NK-92 treated with Interleukin-12 subunit alpha and Interleukin-12 subunit beta, amount 100 ng/mL, for 24 hours (cell line): ENCODE results near the gene ZGPAT.

Source experiments
- DNase-seq: peaks from one replicate; lab custom pipeline; 2025; lab: John Stamatoyannopoulos, UW

ZGPAT gene

GRCh38 chr20:63692436-63693082 is 15.3 kb upstream of the ZGPAT start:
- DNase-seq = no peak

GRCh38 chr20:63693083-63693732 is 14.6 kb upstream of the ZGPAT start:
- no peak for DNase-seq

DNA sequence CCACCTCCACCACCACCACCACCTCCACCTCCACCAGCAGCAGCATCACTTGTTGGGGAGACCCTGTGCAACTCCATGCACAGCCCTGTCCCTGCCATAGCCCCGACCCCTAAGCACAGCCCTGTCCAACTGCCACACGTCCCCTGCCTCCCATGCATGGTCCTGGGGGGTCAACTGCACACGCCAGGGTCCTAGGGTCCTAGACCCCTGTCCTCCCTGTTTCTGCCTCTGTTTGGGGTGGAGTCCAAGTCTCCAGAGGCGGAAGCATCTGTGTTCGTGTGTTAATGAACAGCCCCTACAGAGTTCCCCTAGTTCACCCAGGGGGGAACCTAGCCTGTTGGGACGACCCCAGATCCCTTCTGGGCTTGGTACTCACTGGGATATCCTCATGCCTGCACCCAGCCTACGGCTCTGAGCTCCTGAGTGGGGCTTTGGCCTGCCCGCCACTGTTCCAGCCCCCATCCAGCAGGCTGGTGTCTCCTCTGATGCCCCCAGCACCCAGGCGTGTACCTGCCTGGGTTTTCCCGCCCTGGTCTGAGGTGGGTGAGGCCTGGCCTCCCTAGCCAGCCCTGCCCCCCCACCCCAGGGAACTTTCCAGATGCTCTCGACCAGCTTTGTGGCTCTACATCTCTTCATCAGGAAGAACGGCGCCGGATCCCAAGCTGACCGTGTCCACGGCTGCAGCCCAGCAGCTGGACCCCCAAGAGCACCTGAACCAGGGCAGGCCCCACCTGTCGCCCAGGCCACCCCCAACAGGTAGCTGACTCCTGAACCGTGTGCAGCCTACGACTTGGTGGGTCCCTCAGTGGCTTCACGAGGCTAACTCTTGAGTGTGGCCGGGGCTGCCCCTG is 13.9 kb upstream of the ZGPAT start:
- DNase-seq = no peak

GRCh38 chr20:63694584-63695423 is 13.0 kb upstream of the ZGPAT start:
- DNase-seq = no peak

DNA sequence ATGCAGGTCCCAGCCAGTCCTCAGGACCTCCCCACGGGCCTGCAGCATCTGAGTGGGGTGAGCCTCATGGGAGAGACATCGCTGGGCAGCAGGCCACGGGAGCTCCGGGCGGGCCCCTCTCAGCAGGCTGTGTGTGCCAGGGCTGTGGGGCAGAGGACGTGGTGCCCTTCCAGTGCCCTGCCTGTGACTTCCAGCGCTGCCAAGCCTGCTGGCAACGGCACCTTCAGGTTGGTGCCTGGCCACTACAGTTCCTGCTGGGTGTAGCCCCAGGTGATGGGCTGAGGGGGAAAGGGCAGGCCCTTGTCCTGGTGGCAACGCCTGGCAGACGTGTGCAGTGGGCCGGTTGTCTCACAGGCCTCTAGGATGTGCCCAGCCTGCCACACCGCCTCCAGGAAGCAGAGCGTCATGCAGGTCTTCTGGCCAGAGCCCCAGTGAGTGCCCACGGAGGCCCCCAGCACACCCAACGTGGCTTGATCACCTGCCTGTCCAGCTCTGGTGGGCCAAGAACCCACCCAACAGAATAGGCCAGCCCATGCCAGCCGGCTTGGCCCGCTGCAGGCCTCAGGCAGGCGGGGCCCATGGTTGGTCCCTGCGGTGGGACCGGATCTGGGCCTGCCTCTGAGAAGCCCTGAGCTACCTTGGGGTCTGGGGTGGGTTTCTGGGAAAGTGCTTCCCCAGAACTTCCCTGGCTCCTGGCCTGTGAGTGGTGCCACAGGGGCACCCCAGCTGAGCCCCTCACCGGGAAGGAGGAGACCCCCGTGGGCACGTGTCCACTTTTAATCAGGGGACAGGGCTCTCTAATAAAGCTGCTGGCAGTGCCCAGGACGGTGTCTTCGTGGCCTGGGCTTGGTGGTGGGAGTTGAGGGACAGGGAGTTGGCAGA is 12.2 kb upstream of the ZGPAT start:
- DNase-seq = no peak

GRCh38 chr20:63696306-63696627 is 11.6 kb upstream of the ZGPAT start:
- DNase-seq = no peak

- DNase-seq = no peak
Observed at GRCh38 chr20:63696628-63697356, 11.0 kb upstream of the ZGPAT start, which contains the start of gene TNFRSF6B. TSS of gene TNFRSF6B (plus strand) at chr20:63696652. CDS start at chr20:63696768, 116 bp downstream.

DNA sequence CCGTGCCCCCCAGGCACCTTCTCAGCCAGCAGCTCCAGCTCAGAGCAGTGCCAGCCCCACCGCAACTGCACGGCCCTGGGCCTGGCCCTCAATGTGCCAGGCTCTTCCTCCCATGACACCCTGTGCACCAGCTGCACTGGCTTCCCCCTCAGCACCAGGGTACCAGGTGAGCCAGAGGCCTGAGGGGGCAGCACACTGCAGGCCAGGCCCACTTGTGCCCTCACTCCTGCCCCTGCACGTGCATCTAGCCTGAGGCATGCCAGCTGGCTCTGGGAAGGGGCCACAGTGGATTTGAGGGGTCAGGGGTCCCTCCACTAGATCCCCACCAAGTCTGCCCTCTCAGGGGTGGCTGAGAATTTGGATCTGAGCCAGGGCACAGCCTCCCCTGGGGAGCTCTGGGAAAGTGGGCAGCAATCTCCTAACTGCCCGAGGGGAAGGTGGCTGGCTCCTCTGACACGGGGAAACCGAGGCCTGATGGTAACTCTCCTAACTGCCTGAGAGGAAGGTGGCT is 10.4 kb upstream of the ZGPAT start:
- no peak for DNase-seq

DNA sequence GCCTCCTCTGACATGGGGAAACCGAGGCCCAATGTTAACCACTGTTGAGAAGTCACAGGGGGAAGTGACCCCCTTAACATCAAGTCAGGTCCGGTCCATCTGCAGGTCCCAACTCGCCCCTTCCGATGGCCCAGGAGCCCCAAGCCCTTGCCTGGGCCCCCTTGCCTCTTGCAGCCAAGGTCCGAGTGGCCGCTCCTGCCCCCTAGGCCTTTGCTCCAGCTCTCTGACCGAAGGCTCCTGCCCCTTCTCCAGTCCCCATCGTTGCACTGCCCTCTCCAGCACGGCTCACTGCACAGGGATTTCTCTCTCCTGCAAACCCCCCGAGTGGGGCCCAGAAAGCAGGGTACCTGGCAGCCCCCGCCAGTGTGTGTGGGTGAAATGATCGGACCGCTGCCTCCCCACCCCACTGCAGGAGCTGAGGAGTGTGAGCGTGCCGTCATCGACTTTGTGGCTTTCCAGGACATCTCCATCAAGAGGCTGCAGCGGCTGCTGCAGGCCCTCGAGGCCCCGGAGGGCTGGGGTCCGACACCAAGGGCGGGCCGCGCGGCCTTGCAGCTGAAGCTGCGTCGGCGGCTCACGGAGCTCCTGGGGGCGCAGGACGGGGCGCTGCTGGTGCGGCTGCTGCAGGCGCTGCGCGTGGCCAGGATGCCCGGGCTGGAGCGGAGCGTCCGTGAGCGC is 9.8 kb upstream of the ZGPAT start:
- no peak for DNase-seq

DNA sequence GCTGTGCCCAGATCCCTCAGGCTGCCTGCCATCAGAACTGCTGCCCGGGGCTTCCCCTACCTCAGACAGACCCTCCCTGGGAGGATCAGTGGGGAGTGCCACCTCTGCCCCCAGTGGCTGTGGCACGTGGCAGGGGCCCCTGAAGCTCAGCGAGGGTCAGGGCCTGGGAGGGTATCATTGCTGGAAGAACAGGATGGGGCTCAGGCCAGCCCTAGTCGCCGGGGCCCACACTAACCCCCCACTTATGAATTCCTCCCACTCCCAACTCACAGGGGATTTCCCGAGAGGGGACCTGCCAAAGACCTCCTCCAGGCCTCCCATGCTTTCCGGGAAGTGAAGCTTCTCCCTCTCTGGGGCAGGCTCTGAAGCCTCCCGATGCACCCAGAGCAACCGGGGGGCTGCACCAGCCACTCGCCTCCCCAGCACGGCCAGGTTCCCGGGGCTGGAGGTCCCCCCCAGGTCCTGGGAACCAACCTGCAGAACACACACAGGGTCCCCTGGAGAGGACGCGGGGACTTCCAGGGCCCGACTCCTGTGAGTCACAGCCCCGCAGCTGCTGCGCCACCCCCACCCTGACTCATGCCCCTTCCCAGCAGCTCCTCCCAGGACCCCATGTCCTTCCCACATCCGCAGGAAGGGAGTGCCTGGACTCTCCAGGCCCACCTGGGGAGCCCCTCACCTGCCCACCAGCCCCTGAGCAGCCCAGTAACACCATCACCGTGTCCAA is 8.9 kb upstream of the ZGPAT start:
- DNase-seq = no peak

GRCh38 chr20:63699466-63700198 is 8.2 kb upstream of the ZGPAT start:
- DNase-seq = no peak

DNA sequence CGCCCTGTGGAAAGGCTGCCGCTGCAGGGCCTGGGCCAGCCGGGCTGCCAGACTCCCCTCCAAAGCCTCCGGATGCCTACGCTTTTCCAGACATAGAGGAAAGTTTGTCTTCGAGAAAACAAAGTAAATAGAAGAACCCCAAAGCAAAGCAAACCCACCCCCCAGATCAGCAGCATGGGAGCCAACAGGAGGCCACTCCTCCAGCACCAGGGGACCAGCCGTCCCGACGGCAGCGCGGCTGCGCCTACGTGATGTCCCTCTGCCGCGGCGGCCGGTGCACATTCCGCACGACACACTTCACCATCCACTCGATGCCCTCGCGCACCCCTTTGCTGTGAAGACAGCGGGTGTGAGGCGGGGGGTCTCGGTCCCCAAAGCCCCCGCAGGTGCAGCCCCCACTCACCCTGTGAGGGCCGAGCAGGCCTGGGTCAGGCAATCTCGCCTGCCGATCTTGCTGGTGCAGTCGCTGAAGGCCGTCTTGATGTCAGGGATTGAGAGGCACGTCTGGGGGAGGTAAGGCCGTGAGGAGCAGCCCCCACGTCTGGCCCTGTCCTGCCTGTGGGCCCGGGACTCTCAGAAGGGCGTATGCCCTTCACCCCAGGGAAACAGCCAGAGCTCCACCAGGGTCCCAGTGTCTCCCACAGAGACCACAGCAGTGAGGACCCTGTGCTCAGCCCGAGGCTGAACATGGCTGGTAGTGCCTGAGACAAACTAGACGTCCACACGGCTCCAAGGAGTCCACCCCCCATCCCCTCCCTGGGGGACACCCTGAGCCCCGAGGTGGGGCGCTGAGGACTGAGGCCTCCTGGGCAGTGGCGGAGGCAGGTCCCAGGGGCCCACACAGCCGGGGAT is 7.4 kb upstream of the ZGPAT start:
- no peak for DNase-seq

GRCh38 chr20:63701051-63701328 is 6.8 kb upstream of the ZGPAT start:
- DNase-seq = no peak

- DNase-seq = no peak
Observed at GRCh38 chr20:63701329-63702035, 6.4 kb upstream of the ZGPAT start.

GRCh38 chr20:63702036-63702665 is 5.7 kb upstream of the ZGPAT start:
- DNase-seq = no peak

DNA sequence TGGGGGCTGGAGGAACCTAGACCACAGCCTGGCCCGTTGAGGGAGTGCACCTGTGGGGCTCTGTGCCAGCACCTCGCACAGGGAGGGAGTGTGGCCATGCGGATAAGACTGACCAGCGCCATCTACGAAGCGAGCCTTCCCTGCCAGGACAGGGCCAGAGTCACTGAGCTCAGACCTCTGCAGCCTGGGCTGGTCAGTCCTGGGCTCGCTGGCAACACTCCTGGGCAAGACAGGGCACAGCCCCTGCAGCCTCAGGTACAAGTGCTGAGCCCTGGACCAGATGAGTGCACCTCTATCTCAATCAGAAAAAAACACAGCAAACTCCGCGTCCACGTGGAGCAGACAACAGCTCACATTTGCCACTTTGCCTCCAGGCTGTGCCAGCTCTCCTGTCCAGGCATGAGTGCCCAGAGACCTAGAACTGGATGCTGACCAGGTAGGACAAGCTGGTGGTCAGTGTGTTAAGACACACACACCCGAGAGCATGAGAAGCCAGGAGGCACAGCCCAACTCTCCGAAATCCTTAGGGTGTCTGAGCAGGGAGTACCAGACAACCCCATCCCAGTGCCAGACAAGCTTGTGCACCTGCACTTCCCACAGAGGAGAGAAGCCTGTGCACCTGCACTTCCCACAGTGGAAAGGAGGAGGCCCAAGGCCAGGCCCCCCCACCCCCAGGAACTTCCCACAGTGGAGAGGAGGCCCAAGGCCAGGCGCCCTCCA is 4.9 kb upstream of the ZGPAT start:
- DNase-seq = no peak
